Measurements from ENCODE around the gene PPP2R5B. TPM values are rescaled to one million over a fixed set of nuclear protein-coding genes. Genes with fewer than 3 reads are reported as not detected.

PPP2R5B gene
- total RNA-seq, 1 donor from 2014 or later = 16.9 TPM

DNA sequence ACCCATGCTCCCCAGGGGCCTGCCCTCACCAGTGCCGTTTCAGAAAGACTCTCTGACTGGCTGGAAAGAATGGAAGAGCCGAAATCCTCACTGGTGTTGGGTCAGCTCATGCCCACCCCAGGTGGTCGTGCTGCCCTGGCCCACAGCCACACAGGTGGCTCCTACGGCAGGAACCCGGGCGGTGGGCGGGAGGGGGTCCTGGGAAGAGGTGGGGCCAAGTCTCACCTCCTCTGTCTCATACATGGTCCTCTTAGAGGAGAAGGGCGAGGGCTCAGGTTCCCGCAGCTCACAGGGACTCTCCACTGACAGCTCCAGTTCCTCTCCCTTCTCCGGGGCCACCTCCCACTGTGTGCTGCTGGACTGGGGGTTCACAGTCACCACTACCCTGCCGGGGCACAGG, 15.7 kb upstream of the PPP2R5B start:
- no peaks in the 10 kb centered on the region for H3K9me3 ChIP-seq
- H3K4me1 ChIP-seq = no peaks in the 10 kb centered on the region
- no peak overlapping the region for H3K4me3 ChIP-seq
- no peak for DNase-seq (ENCODE audit: extremely low spot score in 2 of 2)
- H3K36me3 ChIP-seq = peaks cover 3 to 89% of the 10 kb centered on the region in 2 donors
- H3K27ac ChIP-seq = no peak overlapping the region
- intact Hi-C loops (cut with DNase I) = no loop called here
- TF ChIP-seq, protein P1, sequence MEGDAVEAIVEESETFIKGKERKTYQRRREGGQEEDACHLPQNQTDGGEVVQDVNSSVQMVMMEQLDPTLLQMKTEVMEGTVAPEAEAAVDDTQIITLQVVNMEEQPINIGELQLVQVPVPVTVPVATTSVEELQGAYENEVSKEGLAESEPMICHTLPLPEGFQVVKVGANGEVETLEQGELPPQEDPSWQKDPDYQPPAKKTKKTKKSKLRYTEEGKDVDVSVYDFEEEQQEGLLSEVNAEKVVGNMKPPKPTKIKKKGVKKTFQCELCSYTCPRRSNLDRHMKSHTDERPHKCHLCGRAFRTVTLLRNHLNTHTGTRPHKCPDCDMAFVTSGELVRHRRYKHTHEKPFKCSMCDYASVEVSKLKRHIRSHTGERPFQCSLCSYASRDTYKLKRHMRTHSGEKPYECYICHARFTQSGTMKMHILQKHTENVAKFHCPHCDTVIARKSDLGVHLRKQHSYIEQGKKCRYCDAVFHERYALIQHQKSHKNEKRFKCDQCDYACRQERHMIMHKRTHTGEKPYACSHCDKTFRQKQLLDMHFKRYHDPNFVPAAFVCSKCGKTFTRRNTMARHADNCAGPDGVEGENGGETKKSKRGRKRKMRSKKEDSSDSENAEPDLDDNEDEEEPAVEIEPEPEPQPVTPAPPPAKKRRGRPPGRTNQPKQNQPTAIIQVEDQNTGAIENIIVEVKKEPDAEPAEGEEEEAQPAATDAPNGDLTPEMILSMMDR (IDR thresholded peaks at IDR 0.05) = no peak
- TF ChIP-seq POLR2A (IDR thresholded peaks at IDR 0.05) (no peak), POLR2AphosphoS5 (IDR thresholded peaks at IDR 0.05; ENCODE audit: insufficient read depth in 1 of 2, low read depth in 1 of 2) (no peak)
- no peaks in the 10 kb centered on the region for H3K27me3 ChIP-seq

DNA sequence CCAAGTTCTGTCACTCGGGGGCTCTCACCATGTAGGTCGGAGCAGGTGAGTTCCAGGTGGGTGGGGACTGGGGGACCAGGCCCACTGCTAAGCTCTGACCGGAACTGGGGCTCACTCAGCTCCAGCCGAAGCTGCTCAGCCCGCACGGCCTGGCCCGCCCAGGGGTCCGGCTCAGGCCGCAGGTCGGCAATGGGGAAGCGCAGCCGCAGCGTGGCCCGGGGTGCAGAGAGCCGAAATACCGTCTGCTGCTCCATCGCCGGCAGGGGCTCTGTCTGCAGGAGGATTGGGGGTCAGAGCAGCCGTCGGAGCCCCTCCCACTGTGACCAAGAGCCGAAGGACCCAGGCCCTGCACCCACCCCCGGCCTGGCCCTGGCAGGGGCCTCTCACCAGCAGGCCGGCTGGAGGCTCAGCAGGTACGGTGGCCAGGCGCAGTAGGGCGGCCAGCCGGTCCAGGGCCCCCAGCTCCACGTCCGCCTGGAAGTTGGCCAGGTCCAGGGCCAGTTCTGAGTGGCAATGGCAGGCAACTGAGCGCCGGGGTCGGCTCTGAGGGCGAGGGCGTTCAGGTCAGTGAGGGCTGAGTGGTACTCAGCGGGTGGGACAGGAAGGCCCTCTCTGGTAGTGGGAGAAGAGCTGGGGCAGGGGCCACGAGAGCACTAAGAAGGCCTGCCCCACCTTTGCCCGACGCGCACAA, 14.7 kb upstream of the PPP2R5B start:
- Histone ChIP-seq H3K4me1 (no peaks in the 10 kb centered on the region), H3K27ac (no peak overlapping the region), H3K9me3 (no peaks in the 10 kb centered on the region), H3K36me3 (peaks cover 3 to 95% of the 10 kb centered on the region in 2 donors), H3K27me3 (no peaks in the 10 kb centered on the region), H3K4me3 (no peak overlapping the region)
- intact Hi-C loops (cut with DNase I) = loop anchor here (10.0 kb wide), 1 partner anchor 1295 kb away; the partner anchor contains the start of gene PLAAT3
- TF ChIP-seq POLR2A (IDR thresholded peaks at IDR 0.05) (no peak), POLR2AphosphoS5 (IDR thresholded peaks at IDR 0.05; ENCODE audit: insufficient read depth in 1 of 2, low read depth in 1 of 2) (no peak)
- TF ChIP-seq, protein P1 (IDR thresholded peaks at IDR 0.05) = no peak
- DNase-seq (ENCODE audit: extremely low spot score in 2 of 2) = no peak

DNA sequence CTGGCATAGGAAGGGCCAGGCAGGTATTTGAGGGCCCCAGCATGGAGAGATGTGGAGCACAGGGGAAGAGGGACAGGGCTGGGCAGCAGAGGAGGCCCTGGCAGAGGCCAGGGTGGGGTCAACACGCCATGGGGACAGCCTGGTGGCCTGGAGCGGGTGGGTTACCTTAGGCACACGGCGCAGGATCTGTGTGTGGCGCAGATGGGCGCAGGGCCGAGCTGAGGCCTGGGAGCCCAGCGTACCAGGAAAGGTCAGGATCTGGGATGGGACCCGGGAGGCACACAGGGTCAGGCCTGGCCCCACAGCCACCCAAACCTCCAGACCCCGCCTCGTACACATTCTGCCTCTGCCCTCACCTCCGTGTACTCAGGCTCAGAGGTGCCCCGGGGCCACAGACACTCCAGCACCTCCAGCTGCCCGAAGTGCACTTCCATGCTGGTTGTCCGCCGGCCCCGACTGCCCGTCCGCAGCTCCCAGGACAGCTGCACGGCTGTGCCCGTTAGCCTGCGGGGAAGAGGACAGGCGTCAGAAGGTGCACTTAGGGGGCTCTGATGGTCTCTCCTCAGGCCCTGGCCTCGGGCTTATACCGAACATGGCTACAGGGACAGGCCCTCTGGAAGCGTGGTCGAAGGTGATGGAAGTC, 13.9 kb upstream of the PPP2R5B start:
- Histone ChIP-seq H3K9me3 (no peaks in the 10 kb centered on the region), H3K27me3 (no peaks in the 10 kb centered on the region), H3K36me3 (peaks cover 3 to 87% of the 10 kb centered on the region in 2 donors), H3K4me3 (no peak overlapping the region), H3K27ac (no peak overlapping the region), H3K4me1 (peaks cover 4% of the 10 kb centered on the region)
- no peak for DNase-seq (ENCODE audit: extremely low spot score in 2 of 2)
- intact Hi-C loops (cut with DNase I) = loop anchor here (10.0 kb wide), 1 partner anchor 1296 kb away; the partner anchor contains the start of gene PLAAT3
- TF ChIP-seq, protein P1 (IDR thresholded peaks at IDR 0.05) = no peak
- TF ChIP-seq POLR2A (IDR thresholded peaks at IDR 0.05) (no peak), POLR2AphosphoS5 (IDR thresholded peaks at IDR 0.05; ENCODE audit: insufficient read depth in 1 of 2, low read depth in 1 of 2) (no peak)

DNA sequence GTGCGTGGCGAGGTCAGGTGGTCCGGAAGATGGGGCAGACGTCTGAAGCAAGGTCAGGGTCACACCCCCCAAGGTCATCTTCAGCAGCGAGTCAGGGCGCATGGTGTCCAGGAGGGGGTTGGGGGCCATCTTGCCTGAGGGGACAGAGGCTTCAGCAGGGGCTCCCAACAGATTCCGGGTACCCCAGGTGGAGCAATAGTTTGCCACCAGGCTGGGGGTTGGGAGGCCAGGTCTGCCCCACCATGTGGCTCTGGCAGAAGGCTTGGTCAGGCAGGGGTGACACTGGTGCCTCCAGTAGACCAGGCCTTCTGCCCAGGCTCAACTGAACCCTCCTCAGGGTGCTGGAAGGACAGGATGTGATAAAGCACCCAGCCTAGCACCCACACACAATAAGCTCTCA, 13.3 kb upstream of the PPP2R5B start:
- intact Hi-C loops (cut with DNase I) = loop anchor here (10.0 kb wide), 1 partner anchor 1296 kb away; the partner anchor contains the start of gene PLAAT3
- no peak overlapping the region for H3K4me3 ChIP-seq

More for the DNA sequence above, 13.3 kb upstream of the PPP2R5B start:
- Histone ChIP-seq H3K27me3 (no peaks in the 10 kb centered on the region), H3K4me1 (peaks cover 10% of the 10 kb centered on the region), H3K27ac (no peak overlapping the region), H3K36me3 (peaks cover 3 to 82% of the 10 kb centered on the region in 2 donors), H3K9me3 (no peaks in the 10 kb centered on the region)
- no peak for DNase-seq (ENCODE audit: extremely low spot score in 2 of 2)
- TF ChIP-seq POLR2A (IDR thresholded peaks at IDR 0.05) (no peak), POLR2AphosphoS5 (IDR thresholded peaks at IDR 0.05; ENCODE audit: insufficient read depth in 1 of 2, low read depth in 1 of 2) (no peak)
- TF ChIP-seq, protein P1 (IDR thresholded peaks at IDR 0.05) = no peak
